Spleen (tissue), 7 donors: Measurements from ENCODE around the gene TDRD1.

ENCODE experiments used
- POLR2A ChIP-seq, 3 donors: fragments of 450-650 bp; IDR thresholded peaks; one replicate each; pipeline ENCODE4 v1.5.1; 2017; ENCODE audit warnings: antibody characterized with exemption in 3 of 3, mild to moderate bottlenecking in 1 of 3
- POLR2AphosphoS5 ChIP-seq, 3 donors: sonication (generic); formaldehyde crosslinking; IDR thresholded peaks; one replicate each; pipeline ENCODE4 v1.5.1; 2017; ENCODE audit warnings: antibody characterized with exemption in 3 of 3
- TF ChIP-seq, protein P1 (sequence below), 11 experiments: fragments of 200-600 bp in 7 of 11; fragments of 450-650 bp in 4 of 11; sonication (generic) in 4 of 11; IDR thresholded peaks in 8 of 11; conservative IDR thresholded peaks in 3 of 11; 1 replicate in 7 of 11; 2 replicates in 4 of 11; pipeline versions ENCODE4 v1.4.0 to v1.8.0; 2016 to 2021; ENCODE audit warnings: antibody characterized with exemption in 11 of 11, inconsistent platforms in 4 of 11, mild to moderate bottlenecking in 1 of 11
- donor health status: DM: no; HTN: no; CAD: no; lungs with moderate emphysema.
- donor health status: DM: no; HTN: no; CAD: no.
- donor health status: DM: no; HTN: no; CAD: no.

DNA sequence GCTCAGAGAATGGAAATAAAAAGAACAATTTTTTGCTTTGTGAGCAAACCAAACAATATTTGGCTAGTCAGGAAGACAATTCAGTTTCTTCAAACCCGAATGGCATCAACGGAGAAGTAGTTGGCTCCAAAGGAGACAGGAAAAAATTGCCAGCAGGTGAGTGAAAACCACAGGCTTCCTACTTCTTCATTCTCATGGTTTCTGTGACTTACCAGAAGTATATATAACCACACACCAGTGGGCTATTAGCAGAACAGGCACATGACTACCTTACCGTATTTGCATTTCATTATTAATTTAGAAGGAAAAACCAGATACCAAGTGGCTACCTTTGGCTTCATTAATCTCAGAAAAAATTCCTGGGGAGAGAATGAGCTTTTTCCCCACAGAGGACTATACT lies 8.8 kb downstream of the TDRD1 start:
- TF ChIP-seq, protein P1, sequence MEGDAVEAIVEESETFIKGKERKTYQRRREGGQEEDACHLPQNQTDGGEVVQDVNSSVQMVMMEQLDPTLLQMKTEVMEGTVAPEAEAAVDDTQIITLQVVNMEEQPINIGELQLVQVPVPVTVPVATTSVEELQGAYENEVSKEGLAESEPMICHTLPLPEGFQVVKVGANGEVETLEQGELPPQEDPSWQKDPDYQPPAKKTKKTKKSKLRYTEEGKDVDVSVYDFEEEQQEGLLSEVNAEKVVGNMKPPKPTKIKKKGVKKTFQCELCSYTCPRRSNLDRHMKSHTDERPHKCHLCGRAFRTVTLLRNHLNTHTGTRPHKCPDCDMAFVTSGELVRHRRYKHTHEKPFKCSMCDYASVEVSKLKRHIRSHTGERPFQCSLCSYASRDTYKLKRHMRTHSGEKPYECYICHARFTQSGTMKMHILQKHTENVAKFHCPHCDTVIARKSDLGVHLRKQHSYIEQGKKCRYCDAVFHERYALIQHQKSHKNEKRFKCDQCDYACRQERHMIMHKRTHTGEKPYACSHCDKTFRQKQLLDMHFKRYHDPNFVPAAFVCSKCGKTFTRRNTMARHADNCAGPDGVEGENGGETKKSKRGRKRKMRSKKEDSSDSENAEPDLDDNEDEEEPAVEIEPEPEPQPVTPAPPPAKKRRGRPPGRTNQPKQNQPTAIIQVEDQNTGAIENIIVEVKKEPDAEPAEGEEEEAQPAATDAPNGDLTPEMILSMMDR (IDR thresholded peaks at IDR 0.05 in 8 of 11, conservative IDR thresholded peaks at IDR 0.05 in 3 of 11): no peak
- no peak for TF ChIP-seq POLR2A (IDR thresholded peaks at IDR 0.05)
- TF ChIP-seq POLR2AphosphoS5 (IDR thresholded peaks at IDR 0.05): no peak
